Medulla oblongata (tissue), 1 donor: ENCODE measurements around the gene AKR1C3.
"Not testable (repeated sequence)": the region's sequence is repeated elsewhere in the genome, so short reads cannot be mapped to it uniquely, and the experiment has no call there.

Experiments used
- DNase-seq: peaks from one replicate; pipeline ENCODE4 v3.0.0-alpha.2; 2015; ENCODE audit errors: extremely low spot score

The AKR1C3 gene

GRCh38 chr10:5088703-5089261 lies 5.4 kb upstream of the AKR1C3 start:
- DNase-seq: no peak

GRCh38 chr10:5089865-5090264 lies 4.3 kb upstream of the AKR1C3 start:
- no peak for DNase-seq

GRCh38 chr10:5090551-5090950 lies 3.7 kb upstream of the AKR1C3 start:
- no peak for DNase-seq

DNA sequence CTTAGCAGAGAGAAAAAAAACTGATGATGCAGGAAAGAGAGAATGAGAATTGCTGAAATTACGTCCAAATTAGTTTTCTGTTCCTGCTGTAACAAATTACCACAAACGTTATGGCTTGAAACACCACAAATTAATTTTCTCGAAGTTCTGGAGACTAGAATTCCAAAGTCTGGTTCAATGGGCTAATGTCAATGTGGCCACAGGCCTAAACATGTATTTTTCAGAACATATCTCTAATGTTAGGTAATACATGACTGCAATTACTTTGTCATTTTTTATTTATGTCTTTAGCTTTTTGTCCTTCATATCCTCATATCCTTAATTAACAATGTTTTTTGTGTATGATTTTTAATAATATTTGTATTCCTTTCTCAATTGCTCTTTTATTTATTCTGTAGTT lies 3.0 kb upstream of the AKR1C3 start:
- no peak for DNase-seq

DNA sequence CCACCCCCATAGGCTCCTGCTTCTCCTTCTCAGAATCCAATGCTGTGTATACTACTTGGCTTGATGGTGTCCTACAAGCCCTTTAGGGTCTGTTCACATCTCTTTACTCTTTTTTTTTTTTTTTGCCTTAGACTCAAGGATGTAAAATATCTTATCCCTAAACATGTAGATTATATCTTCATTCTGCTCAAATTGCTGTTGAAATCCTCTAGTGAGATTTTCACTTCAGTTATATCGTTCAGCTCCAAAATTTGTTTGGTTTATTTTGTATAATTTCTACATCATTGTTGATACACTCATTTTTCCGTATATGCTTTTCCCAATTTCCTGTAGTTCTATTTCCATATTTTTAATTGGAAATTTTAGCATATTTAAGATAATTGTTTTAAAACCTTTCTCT lies 1.8 kb upstream of the AKR1C3 start:
- DNase-seq: no peak

DNA sequence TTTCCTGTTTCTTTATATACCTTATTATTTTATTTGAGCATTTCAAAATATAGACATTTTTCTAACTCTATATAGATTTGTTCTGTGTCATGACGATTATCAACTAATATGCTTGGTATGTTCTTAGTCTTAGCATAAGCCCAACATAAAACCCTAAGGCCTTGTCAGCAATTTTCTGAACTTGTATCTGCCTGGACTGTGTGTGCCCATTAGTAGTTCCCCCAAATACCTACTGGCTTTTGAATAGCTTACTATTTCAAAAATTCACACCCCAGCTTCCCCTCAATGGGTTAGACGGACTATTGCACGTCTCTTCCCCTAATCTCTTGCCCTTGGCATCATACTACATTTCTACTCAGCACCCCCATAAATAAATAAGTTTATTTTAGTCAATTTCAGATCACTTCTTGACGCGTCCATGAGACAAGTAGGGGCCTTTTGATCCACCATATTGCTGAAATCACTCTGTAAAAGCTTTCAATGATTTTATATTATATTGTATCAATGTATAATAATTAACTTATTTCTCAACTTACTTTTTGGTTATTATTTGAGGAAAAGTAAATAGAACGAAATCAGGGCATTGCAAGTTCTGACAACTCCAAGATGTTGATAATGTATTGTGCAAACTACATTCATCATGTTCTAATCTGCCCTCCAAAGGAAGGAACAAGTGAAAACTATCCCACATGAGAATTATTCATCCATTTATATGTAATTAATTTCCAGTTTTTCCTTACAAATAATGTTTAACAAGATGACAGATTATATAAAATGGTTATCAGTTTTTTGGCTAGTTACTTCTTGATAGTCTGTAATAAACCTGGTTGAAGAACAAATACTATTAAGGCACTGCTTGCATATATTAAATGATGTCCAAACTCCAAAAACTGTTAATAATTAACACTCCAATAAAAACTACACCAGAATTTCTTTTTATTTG lies 1.1 kb upstream of the AKR1C3 start:
- DNase-seq: no peak

- no peak for DNase-seq
Measured at GRCh38 chr10:5095687-5096086, 1.5 kb downstream of the AKR1C3 start.

DNA sequence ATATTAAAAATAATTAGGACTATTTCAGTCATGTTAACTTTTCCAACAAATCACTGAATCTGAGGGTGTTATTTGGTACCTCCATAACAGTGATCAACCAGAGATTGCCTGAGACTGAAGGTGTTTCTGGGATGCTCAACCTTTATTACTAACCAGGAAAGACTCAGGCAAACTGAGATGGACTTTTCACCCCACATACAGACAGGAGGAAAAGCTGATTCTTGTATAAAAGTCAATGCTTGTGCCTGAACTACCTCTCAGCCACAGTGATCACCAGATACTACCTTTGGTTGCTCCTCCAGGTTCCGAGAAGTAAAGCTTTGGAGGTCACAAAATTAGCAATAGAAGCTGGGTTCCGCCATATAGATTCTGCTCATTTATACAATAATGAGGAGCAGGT lies 1.9 kb downstream of the AKR1C3 start:
- DNase-seq: no peak

DNA sequence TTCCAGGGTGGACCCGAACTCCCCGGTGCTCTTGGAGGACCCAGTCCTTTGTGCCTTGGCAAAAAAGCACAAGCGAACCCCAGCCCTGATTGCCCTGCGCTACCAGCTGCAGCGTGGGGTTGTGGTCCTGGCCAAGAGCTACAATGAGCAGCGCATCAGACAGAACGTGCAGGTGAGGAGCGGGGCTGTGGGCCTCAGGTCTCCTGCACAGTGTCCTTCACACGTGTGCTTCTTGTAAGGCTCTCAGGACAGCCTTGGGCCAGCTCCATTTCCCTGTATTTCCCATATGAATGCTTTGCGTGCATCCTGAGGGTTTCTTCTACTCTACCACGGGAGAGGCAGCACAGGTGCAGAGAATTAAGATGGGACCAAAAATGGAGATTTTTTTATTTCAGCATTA lies 8.3 kb downstream of the AKR1C3 start:
- not testable (repeated sequence) for DNase-seq

- DNase-seq: no peak
Measured at GRCh38 chr10:5103481-5103880, 9.3 kb downstream of the AKR1C3 start.

DNA sequence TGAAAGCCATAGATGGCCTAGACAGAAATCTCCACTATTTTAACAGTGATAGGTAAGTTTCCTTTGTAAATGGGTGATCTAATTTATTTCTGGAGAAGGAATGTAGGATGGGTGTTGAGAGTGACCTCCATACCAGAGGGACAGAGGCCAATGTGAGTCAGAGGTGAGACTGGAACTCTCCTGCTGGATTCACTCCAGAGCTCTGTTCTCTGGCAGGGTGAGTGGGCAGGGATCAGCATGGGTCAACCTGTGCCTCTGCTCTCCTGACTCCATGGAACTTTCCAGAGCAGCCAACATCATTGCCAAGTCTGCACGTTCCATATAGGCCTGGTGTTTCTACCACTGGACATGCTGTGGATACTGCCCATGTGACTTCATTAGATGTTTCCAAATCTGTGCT lies 11.4 kb downstream of the AKR1C3 start:
- DNase-seq: no peak

GRCh38 chr10:5106553-5106952 lies 12.3 kb downstream of the AKR1C3 start:
- no peak for DNase-seq

DNA sequence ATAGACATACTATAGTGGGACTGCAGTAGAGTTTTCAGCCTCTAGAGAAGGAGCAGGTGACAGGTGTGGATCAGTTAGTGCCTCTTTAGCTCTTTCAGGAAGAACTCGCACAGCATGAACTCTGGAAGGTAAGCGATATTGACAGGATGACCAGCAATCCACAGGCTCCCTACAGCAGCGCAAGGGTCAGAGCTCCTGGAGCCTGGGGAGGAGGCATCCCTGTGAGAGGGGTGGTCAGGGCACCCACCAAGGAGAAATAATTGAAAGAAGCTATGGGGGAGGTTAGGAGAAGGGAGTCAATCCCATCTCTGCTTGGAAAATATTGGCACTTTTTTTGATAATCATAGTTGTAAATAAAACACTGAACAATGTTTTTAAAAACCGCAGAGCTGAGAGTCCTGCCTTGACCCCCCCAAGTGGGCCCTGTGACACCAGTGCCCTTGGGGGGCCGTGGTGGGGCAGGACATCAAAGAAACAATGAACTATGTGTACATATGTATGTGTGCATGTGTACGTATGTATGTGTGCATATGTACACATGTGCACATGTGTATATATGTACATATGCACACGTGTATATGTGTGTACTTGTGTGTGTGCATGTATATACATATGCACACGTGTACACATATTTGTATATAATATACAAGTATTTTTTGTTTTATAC lies 13.8 kb downstream of the AKR1C3 start:
- no peak for DNase-seq

- DNase-seq: no peak
Measured at GRCh38 chr10:5108658-5109416, 14.6 kb downstream of the AKR1C3 start.

DNA sequence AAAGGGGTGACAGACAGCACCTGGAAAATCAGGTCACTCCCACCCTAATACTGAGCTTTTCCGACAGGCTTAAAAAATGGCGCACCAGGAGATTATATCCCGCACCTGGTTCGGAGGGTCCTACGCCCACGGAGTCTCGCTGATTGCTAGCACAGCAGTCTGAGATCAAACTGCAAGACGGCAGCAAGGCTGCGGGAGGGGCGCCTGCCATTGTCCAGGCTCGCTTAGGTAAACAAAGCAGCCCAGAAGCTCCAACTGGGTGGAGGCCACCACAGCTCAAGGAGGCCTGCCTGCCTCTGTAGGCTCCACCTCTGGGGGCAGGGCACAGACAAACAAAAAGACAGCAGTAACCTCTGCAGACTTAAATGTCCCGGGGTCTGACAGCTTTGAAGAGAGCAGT lies 15.6 kb downstream of the AKR1C3 start:
- DNase-seq: not testable (repeated sequence)

- DNase-seq: no peak
Measured at GRCh38 chr10:5116621-5117020, 22.4 kb downstream of the AKR1C3 start.

- DNase-seq: no peak
Measured at GRCh38 chr10:5117026-5117425, 22.8 kb downstream of the AKR1C3 start.

DNA sequence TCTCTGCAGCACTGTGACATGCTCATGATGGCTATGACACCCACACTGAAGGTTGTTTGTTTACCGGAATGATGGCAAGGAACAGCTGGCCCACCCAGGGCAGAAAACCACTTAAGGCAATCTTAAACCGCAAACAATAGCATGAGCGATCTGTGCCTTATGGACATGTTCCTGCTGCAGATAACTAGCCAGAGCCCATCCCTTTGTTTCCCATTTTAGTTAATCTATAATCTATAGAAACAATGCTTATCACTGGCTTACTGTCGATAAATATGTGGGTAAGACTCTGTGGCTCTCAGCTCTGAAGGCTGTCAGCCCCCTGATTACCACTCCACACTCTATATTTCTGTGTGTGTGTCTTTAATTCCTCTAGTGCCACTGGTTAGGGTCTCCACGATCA lies 25.8 kb downstream of the AKR1C3 start:
- not testable (repeated sequence) for DNase-seq

DNA sequence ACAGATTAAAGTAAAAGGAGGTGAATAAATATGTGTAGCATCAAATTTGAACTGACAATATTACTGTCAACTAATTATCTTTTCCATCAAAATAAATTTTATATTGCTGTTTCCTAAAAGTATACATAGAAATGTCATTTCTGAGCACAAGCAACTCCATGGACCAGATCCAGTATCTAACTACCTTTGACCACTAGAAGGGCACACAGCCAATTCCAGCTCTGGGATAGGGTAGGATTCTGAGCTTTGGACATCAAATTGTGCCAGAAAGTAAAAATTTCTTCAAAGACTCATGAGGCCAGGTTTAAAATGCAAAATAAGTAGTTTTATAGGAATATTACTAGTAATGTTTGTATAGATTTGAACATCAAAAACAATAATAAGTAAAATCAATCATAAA lies 29.7 kb downstream of the AKR1C3 start:
- no peak for DNase-seq

GRCh38 chr10:5125315-5126044 lies 31.3 kb downstream of the AKR1C3 start:
- no peak for DNase-seq

GRCh38 chr10:5135581-5135980 lies 41.4 kb downstream of the AKR1C3 start:
- no peak for DNase-seq
